ENCODE results near the gene HP1BP3. TPM values are rescaled to one million over a fixed set of nuclear protein-coding genes. Genes with fewer than 3 reads are reported as not detected.

HP1BP3 gene
- 100 to 1,000 TPM; 171 to 207 (median 200) TPM for total RNA-seq (2021; fragmentation: NEBNext Ultra II Directional; extraction: Animal tissue kit (Norgen Biotek cat#: 25700))
- long read RNA-seq, full-length matches to known transcripts: 9 of 126 reads
- long read RNA-seq, partial matches to known transcripts: 25 of 126 reads
- long read RNA-seq, other reads (novel, unspliced or antisense): 92 of 126 reads

DNA sequence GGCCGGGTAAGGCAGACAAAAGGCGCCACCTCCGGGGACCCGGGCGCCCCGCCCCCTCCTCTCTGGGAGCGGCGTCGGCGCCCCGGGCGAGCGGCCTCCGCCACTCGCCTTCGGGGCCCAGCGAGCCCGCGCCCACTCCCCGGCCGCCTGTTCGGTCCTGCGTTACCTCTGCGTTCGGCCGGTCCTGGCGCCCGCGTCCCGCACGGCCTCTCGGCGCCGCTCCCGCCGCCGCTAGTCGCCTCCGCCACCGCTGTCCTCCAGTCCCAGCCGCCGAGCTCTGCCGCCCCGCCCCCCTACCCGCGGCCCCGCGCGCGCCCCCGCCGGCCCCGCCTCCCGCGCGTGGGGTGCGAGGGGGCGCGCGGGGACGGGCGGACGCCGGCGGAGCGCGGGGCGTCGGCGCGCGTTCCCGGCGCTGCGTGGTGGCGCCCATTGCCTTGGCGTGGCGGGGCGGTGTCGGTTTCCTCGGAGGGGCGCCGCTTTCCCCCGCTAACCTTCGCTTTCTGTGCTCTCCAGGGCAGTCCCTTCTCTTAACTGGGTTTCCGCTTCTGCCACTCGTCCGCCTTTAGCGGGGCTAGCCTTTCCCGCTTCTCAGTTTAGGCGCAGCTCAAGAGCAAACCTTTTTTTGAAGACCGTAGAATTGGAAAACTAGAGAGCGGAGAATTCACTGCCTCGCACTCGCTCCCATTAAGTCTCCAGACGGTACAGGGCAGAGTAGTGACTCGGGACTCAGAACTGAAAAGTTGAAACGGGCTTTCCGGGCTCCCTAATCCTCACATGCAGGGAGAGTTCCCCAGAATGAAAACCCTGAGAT is at the start of gene HP1BP3:
TSS of gene HP1BP3 (minus strand) at position 279 of the 811 bp plus-strand sequence. CDS start 6,867 bp downstream, outside the sequence.
- TF ChIP-seq CTCF (IDR thresholded peaks at IDR 0.05): no peak
- no peaks in the 10 kb centered on the region for H3K9me3 Mint-ChIP-seq
- peak within 1 kb of the TSS; percentile 93 for H3K4me3 Mint-ChIP-seq
- H3K36me3 Mint-ChIP-seq (ENCODE audit: low read depth): peaks cover 10% of the 10 kb centered on the region
- H3K27me3 Mint-ChIP-seq (ENCODE audit: insufficient read depth): peaks cover 14% of the 10 kb centered on the region
- peak within 1 kb of the TSS; percentile 98 for H3K27ac Mint-ChIP-seq
- peak; percentile 32 for DNase-seq
- peaks cover 28% of the 10 kb centered on the region for H3K4me1 Mint-ChIP-seq (ENCODE audit: low read depth)

DNA sequence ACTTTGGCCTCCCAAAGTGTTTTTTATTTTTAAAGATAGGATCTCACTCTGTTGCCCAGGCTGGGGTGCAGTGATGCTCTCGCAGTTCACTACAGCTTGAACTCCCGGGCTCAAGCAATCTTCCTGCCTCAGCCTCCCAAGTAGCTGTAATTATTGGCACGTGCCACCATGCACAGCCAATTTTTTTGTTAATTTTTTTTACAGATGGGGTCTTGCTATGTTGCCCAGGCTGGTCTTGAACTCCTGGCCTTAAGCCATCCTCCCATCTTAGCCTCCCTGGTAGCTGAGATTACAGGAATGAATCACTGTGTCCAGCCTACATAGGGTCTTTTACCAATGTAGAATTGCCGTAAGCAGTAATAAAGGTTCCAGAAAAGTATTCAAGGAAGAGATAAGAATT is 49.1 kb upstream of the HP1BP3 start:
- H3K27ac Mint-ChIP-seq: peak overlapping the region; percentile 14; the same call in 1 of the 2 replicates
- no peak for TF ChIP-seq CTCF (IDR thresholded peaks at IDR 0.05)
- H3K4me1 Mint-ChIP-seq (ENCODE audit: low read depth): peaks cover 24% of the 10 kb centered on the region
- peaks cover 26% of the 10 kb centered on the region for H3K36me3 Mint-ChIP-seq (ENCODE audit: low read depth)
- H3K27me3 Mint-ChIP-seq (ENCODE audit: insufficient read depth): no peaks in the 10 kb centered on the region; the same call in 1 of the 2 replicates
- DNase-seq: no peak
- no peaks in the 10 kb centered on the region for H3K9me3 Mint-ChIP-seq
- H3K4me3 Mint-ChIP-seq: no peak overlapping the region; the same call in 1 of the 2 replicates

DNA sequence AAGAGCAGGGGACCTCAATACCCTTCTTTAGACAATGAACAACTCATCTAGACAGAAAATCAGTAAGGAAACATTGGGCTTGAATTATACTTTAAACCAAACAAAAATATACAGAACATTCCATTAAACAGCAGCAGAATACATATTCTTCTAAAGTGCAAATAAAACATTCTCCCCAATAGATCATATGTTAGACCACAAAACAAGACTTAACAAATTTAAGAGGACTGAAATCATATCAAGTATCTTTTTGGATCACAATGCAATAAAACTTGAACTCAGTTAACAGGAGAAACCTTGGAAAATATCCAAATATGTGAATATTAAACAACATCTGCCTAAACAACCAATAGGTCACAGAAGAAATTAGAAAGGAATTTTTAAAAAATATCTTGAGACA is 47.7 kb upstream of the HP1BP3 start:
- Mint-ChIP-seq H3K9me3 (no peaks in the 10 kb centered on the region), H3K27me3 (ENCODE audit: insufficient read depth) (no peaks in the 10 kb centered on the region; the same call in 1 of the 2 replicates), H3K4me1 (ENCODE audit: low read depth) (peaks cover 32% of the 10 kb centered on the region), H3K36me3 (ENCODE audit: low read depth) (peaks cover 26% of the 10 kb centered on the region), H3K27ac (peak overlapping the region; percentile 3; the same call in 1 of the 2 replicates), H3K4me3 (no peak overlapping the region)
- DNase-seq: no peak
- TF ChIP-seq CTCF (IDR thresholded peaks at IDR 0.05): no peak

DNA sequence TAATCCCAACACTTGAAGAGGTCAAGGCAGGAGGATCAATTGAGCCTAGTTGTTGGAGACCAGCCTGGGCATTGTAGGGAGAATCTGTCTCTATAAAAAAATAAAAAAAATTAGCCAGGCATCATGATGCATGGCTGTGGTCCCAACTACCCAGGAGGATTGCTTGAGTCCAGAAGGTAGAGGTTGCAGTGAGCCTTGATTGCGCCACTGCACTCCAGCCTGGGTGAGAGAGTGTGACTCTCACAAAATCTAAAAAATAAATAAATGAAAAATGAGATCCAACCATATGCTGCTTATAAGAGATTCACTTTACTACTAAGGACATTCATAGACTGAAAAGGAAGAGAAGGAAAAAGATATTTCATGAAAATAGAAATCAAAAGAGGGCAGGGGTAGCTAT is 47.1 kb upstream of the HP1BP3 start:
- peaks cover 26% of the 10 kb centered on the region for H3K36me3 Mint-ChIP-seq (ENCODE audit: low read depth)
- no peak for TF ChIP-seq CTCF (IDR thresholded peaks at IDR 0.05)
- H3K4me3 Mint-ChIP-seq: no peak overlapping the region
- H3K27me3 Mint-ChIP-seq (ENCODE audit: insufficient read depth): no peaks in the 10 kb centered on the region; the same call in 1 of the 2 replicates
- H3K9me3 Mint-ChIP-seq: no peaks in the 10 kb centered on the region
- peak overlapping the region; percentile 3; the same call in 1 of the 2 replicates for H3K27ac Mint-ChIP-seq
- DNase-seq: no peak
- H3K4me1 Mint-ChIP-seq (ENCODE audit: low read depth): peaks cover 37% of the 10 kb centered on the region

- no peak overlapping the region for H3K27ac Mint-ChIP-seq
Observed at GRCh38 chr1:20830378-20830777, 43.3 kb upstream of the HP1BP3 start.

More at GRCh38 chr1:20830378-20830777, 43.3 kb upstream of the HP1BP3 start:
- no peak for DNase-seq
- Mint-ChIP-seq H3K4me3 (no peak overlapping the region), H3K36me3 (ENCODE audit: low read depth) (peaks cover 35% of the 10 kb centered on the region), H3K27me3 (ENCODE audit: insufficient read depth) (peaks cover 3% of the 10 kb centered on the region), H3K4me1 (ENCODE audit: low read depth) (peaks cover 28% of the 10 kb centered on the region), H3K9me3 (no peaks in the 10 kb centered on the region)
- no peak for TF ChIP-seq CTCF (IDR thresholded peaks at IDR 0.05)
